GM13977 (cell line): ENCODE results near the gene DIPK1A.

Experiments
- DNase-seq: peaks from one replicate; pipeline ENCODE4 v3.0.0; 2012; ENCODE audit warnings: low spot score
- CTCF ChIP-seq: IDR thresholded peaks from 2 replicates; pipeline ENCODE4 v1.5.1; 2012; ENCODE audit warnings: mild to moderate bottlenecking, control low read depth; ENCODE audit not compliant: insufficient read depth; ENCODE audit errors: extremely low read depth, missing control alignments
- in situ Hi-C: fragments of 300-500 bp; cut with MboI; formaldehyde crosslinking; loops from one replicate; pipeline ENCODE4 v1.12.0; 2022; ENCODE audit warnings: low sequenced_read_pairs, low pct_unique_long_range_greater_than_20kb, mixed read lengths, inconsistent platforms; ENCODE audit not compliant: unreplicated experiment

DIPK1A gene

DNA sequence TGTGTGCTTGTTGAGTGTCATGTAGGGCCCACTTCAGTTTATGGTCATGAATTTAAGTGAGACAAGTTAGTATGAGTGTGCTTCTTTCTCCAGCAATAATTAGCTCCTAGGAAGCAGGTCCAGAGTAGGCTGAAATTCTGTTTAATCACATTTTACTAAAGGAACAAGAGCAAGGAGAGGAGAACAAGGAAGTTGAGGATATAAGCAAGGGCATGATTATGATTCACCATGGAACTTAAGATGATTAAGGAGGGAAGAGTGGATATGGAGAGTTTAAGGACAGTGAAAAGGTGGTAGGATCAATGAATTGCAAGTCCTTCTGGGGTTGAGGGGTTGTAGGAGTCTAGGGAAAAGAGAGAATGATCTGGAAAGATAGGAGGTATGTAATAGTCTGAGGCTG is 3.1 kb upstream of the DIPK1A start:
- no peak for DNase-seq
- no peak for TF ChIP-seq CTCF
- in situ Hi-C loops, result no loop called here

GRCh38 chr1:92961896-92962752 is 862 bp upstream of the DIPK1A start:
- TF ChIP-seq CTCF, result no peak
- peak; percentile 84 for DNase-seq
- in situ Hi-C loops, result no loop called here

DNA sequence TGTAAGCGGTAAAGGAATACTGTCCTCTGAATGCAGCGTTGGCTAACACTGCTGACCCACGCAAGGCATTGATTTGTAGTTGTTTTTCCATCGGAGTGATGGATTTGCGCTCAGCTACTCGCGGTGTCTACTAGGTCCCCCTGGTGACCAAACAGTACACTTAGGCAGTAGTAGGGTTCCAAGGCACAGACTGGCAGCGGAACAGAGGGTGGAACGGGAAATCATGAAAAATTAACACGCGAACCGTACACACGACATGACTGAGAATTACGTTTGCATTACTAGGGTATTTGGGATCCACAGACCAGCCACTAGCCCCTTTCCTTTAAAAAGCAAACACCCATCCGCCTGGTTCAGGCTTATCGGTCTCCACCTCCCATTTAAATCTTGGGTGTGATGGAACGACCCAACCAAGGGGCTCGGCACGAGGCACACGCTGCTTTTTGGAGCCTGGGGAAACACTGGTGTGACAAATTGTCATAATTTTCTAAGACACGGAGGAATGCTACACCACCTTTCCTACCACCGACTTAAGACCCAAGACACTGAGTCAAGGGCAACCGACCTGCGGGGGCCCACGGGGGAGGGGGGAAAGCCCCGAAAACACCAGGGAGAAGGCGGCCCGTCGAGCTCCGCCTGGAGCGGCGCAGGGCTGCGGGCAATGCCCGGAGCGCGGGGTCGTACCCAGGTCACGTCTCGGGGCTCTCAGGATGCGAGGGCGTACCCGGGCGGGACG is 699 bp downstream of the DIPK1A start:
- peak; percentile 75 for TF ChIP-seq CTCF
- DNase-seq, result peak; percentile 73
- in situ Hi-C loops, result no loop called here

DNA sequence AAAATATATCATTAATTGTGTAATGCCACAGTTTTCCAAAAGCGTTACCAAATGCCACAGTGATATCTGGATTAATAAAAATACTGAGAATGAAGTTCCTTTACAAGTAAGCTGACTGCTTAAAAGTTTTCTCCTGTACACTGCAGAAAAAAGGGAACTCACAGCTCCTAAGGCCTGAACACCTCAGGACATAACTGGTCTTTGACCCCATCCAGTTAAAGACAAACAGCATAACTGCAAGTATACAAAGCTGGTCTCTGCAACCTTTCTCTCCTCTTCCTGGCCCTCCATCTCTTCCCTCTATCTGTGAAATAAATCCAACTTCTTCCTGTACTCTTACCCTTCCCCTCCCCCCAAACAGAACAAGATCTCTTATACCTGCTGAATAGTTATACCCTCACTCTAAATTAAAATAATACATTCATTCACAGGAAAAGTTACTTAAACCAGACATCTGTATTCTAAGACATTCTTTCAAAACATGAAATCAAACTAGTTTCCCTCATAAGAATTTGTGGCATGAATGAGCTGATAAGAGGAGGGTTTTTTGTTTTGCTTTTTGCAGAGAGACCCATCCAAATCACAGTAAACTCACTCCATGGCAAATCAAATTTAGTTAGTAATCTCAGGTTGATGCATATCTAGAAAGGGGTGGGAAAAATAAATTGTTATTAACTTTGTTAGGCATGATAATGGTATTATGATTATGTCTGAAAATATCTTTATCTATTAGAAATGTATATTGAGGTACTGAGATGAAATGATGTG is 2.9 kb downstream of the DIPK1A start:
- in situ Hi-C loops, result no loop called here

GRCh38 chr1:92957030-92957734 is 4.1 kb downstream of the DIPK1A start:
- no peak for TF ChIP-seq CTCF
- in situ Hi-C loops, result no loop called here
- peak; percentile 50 for DNase-seq

More for the DNA sequence above, 2.9 kb downstream of the DIPK1A start:
- no peak for DNase-seq
- no peak for TF ChIP-seq CTCF
